T-cell (primary cell): ENCODE measurements around the gene SORBS1. TPM values are rescaled to one million over a fixed set of nuclear protein-coding genes. Genes with fewer than 3 reads are reported as not detected.

Experiments used
- ATAC-seq, 4 experiments: fragments of 200-7000 bp in 3 of 4; fragments of 150-1000 bp in 1 of 4; cut with Tn5 transposase; replicated peaks in 1 of 4; 1 replicate in 3 of 4; 2 replicates in 1 of 4; pipeline ENCODE4 v1.10.0; 2021; ENCODE audit warnings: moderate library complexity in 3 of 4, mild to moderate bottlenecking in 2 of 4, moderate number of reproducible peaks in 1 of 4
- CTCF ChIA-PET, 2 donors: fragments of 300-600 bp; sonication (Branson Sonifier 250); formaldehyde crosslinking; loops; one replicate each; lab custom pipeline; 2022; ENCODE audit warnings: antibody characterized with exemption in 2 of 2; lab: Charles Lee
- POLR2A ChIA-PET, 2 donors: fragments of 300-600 bp; sonication (Branson Sonifier 250); formaldehyde crosslinking; loops; one replicate each; lab custom pipeline; 2022; ENCODE audit warnings: antibody characterized with exemption in 2 of 2; lab: Charles Lee
- DNase-seq, 35 experiments: peaks; one replicate each; pipeline versions ENCODE4 v3.0.0 to v3.0.0-alpha.2; 2013 to 2023
- H3K27ac ChIP-seq: one replicate; pipeline ENCODE4 v1.5.1; 2013; ENCODE audit warnings: low read length
- H3K27me3 ChIP-seq, 2 experiments: replicated peaks in 1 of 2; 1 replicate in 1 of 2; 2 replicates in 1 of 2; pipeline versions ENCODE4 v1.6.1 to v1.7.0; 2013; ENCODE audit warnings: low read length in 1 of 2, mixed read lengths in 1 of 2; ENCODE audit not compliant: control insufficient read depth in 2 of 2, insufficient read depth in 2 of 2; ENCODE audit errors: extremely low read depth in 1 of 2
- H3K36me3 ChIP-seq, 2 donors: 1 replicate in 1 of 2; 2 replicates in 1 of 2; pipeline versions ENCODE4 v1.6.1 to v1.7.0; 2013; ENCODE audit warnings: low read length in 1 of 2; ENCODE audit not compliant: control insufficient read depth in 2 of 2, insufficient read depth in 1 of 2; ENCODE audit errors: extremely low read depth in 1 of 2
- H3K4me1 ChIP-seq, 2 experiments: 1 replicate in 1 of 2; 2 replicates in 1 of 2; pipeline versions ENCODE4 v1.6.1 to v1.7.0; 2013; ENCODE audit warnings: low read length in 2 of 2, mixed read lengths in 1 of 2; ENCODE audit not compliant: insufficient read depth in 2 of 2, control insufficient read depth in 1 of 2; ENCODE audit errors: extremely low read depth in 1 of 2
- H3K4me3 ChIP-seq, 2 donors: 1 replicate in 1 of 2; 2 replicates in 1 of 2; pipeline versions ENCODE4 v1.5.1 to v1.7.0; 2013; ENCODE audit warnings: mild to moderate bottlenecking in 2 of 2, low read length in 1 of 2, moderate library complexity in 1 of 2; ENCODE audit not compliant: control insufficient read depth in 1 of 2; ENCODE audit errors: extremely low read depth in 1 of 2
- H3K9me3 ChIP-seq: 2 replicates; pipeline ENCODE4 v1.7.0; 2013
- H3K27ac Mint-ChIP-seq, 2 donors: one replicate each; pipeline ENCODE4 v1.8.0; 2020 to 2021; ENCODE audit warnings: mild to moderate bottlenecking in 2 of 2, mixed read lengths in 2 of 2
- H3K27me3 Mint-ChIP-seq, 2 donors: one replicate each; pipeline ENCODE4 v1.8.0; 2021 to 2022; ENCODE audit warnings: mixed read lengths in 2 of 2
- H3K36me3 Mint-ChIP-seq: one replicate; pipeline ENCODE4 v1.8.0; 2021; ENCODE audit warnings: mixed read lengths
- H3K4me1 Mint-ChIP-seq, 3 donors: one replicate each; pipeline ENCODE4 v1.8.0; 2020 to 2022; ENCODE audit warnings: mixed read lengths in 3 of 3, mild to moderate bottlenecking in 1 of 3
- H3K4me3 Mint-ChIP-seq, 3 donors: one replicate each; pipeline ENCODE4 v1.8.0; 2020 to 2022; ENCODE audit warnings: mild to moderate bottlenecking in 3 of 3, mixed read lengths in 3 of 3, moderate library complexity in 3 of 3
- H3K9me3 Mint-ChIP-seq, 3 donors: one replicate each; pipeline ENCODE4 v1.8.0; 2020 to 2022; ENCODE audit warnings: mixed read lengths in 3 of 3
- WGBS: methylation state at CpG from one replicate; pipeline ENCODE4 v1.1.5; 2013; ENCODE audit warnings: missing lambda C conversion rate; ENCODE audit not compliant: insufficient coverage; 5-methylcytosine and 5-hydroxymethylcytosine counted together
- total RNA-seq, 35 experiments: library from RNA in 6 of 35; stranded (reverse) in 6 of 35; fragments of 120-200 nt in 1 of 35; gene quantifications; one replicate each; pipeline versions ENCODE4 v1.2.1 to v1.2.4 and lab custom pipeline; 2013 to 2026

SORBS1 gene
- total RNA-seq, 5 donors from 2014 or later (not counting 1 experiment from before 2014, with no cell fraction given) = 0.98 to 2.4 (median 1.8) TPM

DNA sequence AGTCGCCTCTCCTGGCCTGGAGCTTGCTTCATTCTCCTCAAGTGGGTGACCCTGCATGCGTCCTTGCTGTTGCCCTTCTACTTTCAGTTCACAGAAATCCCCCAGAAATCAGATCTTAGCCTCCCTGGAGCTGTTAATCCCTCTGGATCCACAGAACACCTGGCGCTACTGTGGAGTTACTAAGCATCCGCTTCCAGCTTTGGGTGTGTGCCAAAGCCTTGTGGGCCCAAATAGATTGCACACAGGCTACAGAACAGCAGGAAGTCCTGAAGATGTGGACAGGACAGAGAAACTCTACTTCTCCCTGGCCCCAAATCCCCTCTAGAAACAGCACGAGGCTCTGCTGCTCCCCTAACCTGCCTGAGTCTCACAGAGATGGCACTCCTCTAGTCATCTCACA is 233.8 kb downstream of the SORBS1 start:
- no peak overlapping the region for H3K27ac ChIP-seq
- no peaks in the 10 kb centered on the region for H3K27me3 ChIP-seq
- ATAC-seq (no peak), DNase-seq (no peak)
- Mint-ChIP-seq H3K4me3 (no peak overlapping the region), H3K27ac (no peak overlapping the region), H3K27me3 (peaks cover 0 to 4% of the 10 kb centered on the region in 2 donors), H3K9me3 (no peaks in the 10 kb centered on the region), H3K36me3 (no peaks in the 10 kb centered on the region), H3K4me1 (no peaks in the 10 kb centered on the region)
- H3K36me3 ChIP-seq = no peaks in the 10 kb centered on the region
- no peaks in the 10 kb centered on the region for H3K4me1 ChIP-seq
- POLR2A ChIA-PET = no interaction called here
- CTCF ChIA-PET = no interaction called here
- no peaks in the 10 kb centered on the region for H3K9me3 ChIP-seq
- 76% methylated on average over 4 of the region's 5 CpGs for WGBS
- no peak overlapping the region for H3K4me3 ChIP-seq

DNA sequence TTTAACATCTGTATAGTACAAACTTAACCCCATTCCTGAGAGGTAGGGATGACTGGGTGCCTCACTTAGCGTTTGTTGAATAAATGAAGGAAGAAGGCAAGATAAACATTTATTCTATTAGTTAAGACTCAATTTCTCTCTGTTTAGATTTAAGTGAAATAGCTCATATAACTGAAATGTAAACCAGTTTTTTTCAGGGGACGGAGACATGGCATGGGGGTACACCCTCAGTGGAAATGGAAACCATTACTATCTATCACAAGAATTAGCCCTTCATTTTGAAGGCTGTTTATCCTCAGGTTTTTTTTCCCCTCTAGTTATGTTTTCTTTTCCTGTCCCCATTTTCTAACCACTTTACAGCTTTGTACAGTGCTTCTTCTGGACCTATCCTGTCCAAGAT is 234.8 kb downstream of the SORBS1 start:
- no peaks in the 10 kb centered on the region for H3K27me3 ChIP-seq
- DNase-seq (no peak), ATAC-seq (no peak)
- no peak overlapping the region for H3K4me3 ChIP-seq
- no peaks in the 10 kb centered on the region for H3K9me3 Mint-ChIP-seq
- no peaks in the 10 kb centered on the region for H3K36me3 ChIP-seq
- H3K27ac ChIP-seq = no peak overlapping the region
- H3K4me1 ChIP-seq = no peaks in the 10 kb centered on the region
- WGBS = no CpG with 5 or more reads among the region's 2 CpGs
- no peaks in the 10 kb centered on the region for H3K9me3 ChIP-seq
- H3K36me3 Mint-ChIP-seq = no peaks in the 10 kb centered on the region
- H3K4me1 Mint-ChIP-seq = no peaks in the 10 kb centered on the region
- ChIA-PET CTCF (interaction anchor here in 1 of 2 donors (0.6 kb wide), 1 partner anchor 1877 kb away, joined by 3 read pairs; no protein-coding TSS in a partner anchor), POLR2A (no interaction called here)
- H3K27me3 Mint-ChIP-seq = no peaks in the 10 kb centered on the region
- H3K4me3 Mint-ChIP-seq = no peak overlapping the region
- no peak overlapping the region for H3K27ac Mint-ChIP-seq

DNA sequence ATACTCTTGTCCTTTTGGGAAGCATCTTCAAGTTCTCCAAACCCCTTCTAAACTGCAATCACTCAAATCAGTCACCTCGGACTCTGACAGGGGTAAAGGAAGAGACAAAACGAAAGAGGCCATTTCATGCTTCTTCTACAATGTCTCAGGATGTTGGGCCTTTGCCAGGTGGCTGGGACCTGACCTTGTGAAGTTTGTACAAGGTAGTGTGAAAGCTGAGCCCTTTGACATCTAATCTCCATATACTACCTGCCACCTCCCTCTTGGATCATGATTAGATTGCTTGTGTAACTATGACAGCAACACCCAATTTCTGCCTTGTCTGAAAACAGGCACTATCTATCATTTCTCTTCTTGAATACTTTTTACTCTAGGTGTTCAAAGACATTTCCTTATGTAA is 235.3 kb downstream of the SORBS1 start:
- H3K27ac ChIP-seq = no peak overlapping the region
- ATAC-seq (no peak), DNase-seq (no peak)
- POLR2A ChIA-PET = no interaction called here
- Mint-ChIP-seq H3K36me3 (no peaks in the 10 kb centered on the region), H3K9me3 (no peaks in the 10 kb centered on the region), H3K4me3 (no peak overlapping the region), H3K27ac (no peak overlapping the region), H3K4me1 (no peaks in the 10 kb centered on the region), H3K27me3 (peaks cover 0 to 5% of the 10 kb centered on the region in 2 donors)
- no peaks in the 10 kb centered on the region for H3K27me3 ChIP-seq
- no peaks in the 10 kb centered on the region for H3K4me1 ChIP-seq
- CTCF ChIA-PET = no interaction called here
- no peak overlapping the region for H3K4me3 ChIP-seq
- no CpG with 5 or more reads among the region's 2 CpGs for WGBS
- H3K36me3 ChIP-seq = no peaks in the 10 kb centered on the region
- H3K9me3 ChIP-seq = no peaks in the 10 kb centered on the region

DNA sequence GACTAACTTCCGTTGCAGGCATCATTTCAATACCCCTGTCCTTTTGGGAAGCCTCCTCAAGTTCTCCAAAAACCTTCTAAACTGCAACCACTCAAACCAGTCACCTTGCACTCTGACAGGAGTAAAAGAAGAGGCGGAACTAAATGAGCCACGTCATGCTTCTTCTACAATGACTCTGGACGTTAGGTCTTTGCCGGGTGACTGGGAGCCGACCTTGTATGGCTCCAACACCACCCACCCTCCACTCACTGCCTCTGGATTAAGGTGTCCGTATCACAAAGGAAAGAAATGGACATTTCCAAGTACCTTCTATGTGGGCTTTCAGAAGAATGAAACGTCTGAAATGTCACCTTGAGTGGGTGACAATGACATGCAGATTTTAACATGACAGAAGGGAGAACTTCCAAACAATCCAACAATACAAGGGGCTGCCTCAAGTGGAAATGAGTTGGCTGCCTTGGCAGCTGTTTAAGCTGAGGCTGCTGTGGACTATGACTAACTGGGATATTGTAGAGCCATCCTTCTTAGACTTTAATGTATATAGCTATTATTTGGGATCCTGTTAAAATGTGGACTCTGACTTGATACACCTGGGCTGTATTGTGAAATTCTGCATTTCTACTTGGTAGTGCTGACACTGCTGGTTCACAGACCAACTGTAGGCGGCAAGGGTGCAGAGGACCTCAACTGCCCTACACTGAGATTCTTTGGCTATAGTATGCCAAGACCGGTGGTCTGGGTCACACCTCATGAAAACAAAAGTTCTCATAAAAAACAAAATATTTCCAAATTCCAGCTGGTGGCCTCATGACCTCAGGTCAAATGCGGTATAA is 236.5 kb downstream of the SORBS1 start:
- Mint-ChIP-seq H3K9me3 (no peaks in the 10 kb centered on the region), H3K4me3 (no peak overlapping the region), H3K27me3 (peaks cover 2 to 7% of the 10 kb centered on the region in 2 donors), H3K27ac (no peak overlapping the region), H3K4me1 (no peaks in the 10 kb centered on the region), H3K36me3 (no peaks in the 10 kb centered on the region)
- Histone ChIP-seq H3K27me3 (no peaks in the 10 kb centered on the region), H3K9me3 (no peaks in the 10 kb centered on the region), H3K4me3 (no peak overlapping the region), H3K27ac (no peak overlapping the region), H3K36me3 (no peaks in the 10 kb centered on the region), H3K4me1 (no peaks in the 10 kb centered on the region)
- WGBS = 89% methylated on average over 5 of the region's 11 CpGs
- POLR2A ChIA-PET = no interaction called here
- no peak for DNase-seq
- ATAC-seq = no peak
- CTCF ChIA-PET = no interaction called here

DNA sequence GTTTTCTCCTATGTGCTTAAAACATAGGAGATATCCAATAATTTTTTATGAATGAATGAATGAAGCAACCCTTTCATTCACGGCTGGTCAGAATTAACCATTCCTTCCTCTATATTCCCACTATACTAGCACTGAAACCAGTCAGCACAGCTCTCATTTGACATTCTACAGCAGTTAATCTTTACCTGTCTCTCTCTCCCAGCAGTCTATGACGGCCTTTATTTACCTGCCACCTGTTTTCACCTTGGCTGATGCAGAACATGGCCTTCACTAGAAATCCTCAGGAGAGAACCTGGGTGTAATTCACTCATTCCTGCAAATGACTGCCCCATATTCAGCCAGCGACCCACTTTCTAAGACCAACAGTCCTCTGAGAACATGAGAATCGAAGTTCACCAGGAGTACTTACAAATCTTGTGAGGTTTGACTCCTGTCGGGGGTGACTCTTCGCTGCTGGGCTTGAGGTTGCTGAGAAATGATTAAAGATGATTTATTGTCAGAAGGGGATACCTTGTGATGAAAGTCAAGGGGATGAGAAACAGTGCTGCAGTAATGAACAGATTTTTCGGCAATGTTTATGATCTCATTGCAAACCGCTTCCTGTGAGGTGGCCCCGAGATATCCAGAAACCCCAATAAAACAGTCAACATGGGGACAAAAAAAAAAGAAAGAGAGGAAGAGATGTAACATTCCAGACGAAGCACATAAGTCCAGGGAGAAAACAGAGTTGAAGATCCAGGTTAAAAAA is 239.4 kb downstream of the SORBS1 start:
- H3K27me3 ChIP-seq = no peaks in the 10 kb centered on the region
- no peak overlapping the region for H3K4me3 ChIP-seq
- no peaks in the 10 kb centered on the region for H3K4me1 Mint-ChIP-seq
- no peak for ATAC-seq
- H3K4me3 Mint-ChIP-seq = no peak overlapping the region
- H3K9me3 Mint-ChIP-seq = no peaks in the 10 kb centered on the region
- H3K27ac ChIP-seq = no peak overlapping the region
- peaks cover 4 to 7% of the 10 kb centered on the region in 2 donors for H3K27me3 Mint-ChIP-seq
- H3K36me3 ChIP-seq = no peaks in the 10 kb centered on the region
- H3K4me1 ChIP-seq = no peaks in the 10 kb centered on the region
- WGBS = 52% methylated on average over 5 of the region's 10 CpGs
- H3K36me3 Mint-ChIP-seq = no peaks in the 10 kb centered on the region
- H3K9me3 ChIP-seq = no peaks in the 10 kb centered on the region
- DNase-seq = no peak
- ChIA-PET CTCF (no interaction called here), POLR2A (no interaction called here)
- no peak overlapping the region for H3K27ac Mint-ChIP-seq

DNA sequence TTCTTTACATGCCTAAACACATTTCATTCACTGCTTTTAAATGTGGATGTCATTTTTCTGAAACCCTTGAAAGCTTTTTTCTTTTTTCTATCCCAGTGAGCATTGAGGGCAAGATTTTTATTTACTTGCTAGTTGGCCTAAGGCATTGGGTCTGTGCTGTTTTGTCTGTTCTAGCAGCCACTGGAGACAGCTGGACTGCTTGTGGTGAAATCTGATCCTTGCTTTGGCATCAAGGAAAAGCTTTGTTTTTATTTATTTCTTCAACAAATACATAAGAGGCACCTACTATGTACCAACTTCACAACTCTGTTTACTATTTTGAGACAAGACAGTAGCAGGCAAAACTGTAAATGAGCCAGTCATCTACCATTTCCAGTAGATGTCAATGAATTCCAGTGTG is 241.9 kb downstream of the SORBS1 start:
- CTCF ChIA-PET = no interaction called here
- peaks cover 4 to 7% of the 10 kb centered on the region in 2 donors for H3K27me3 Mint-ChIP-seq
- no peak for DNase-seq

More for the DNA sequence above, 241.9 kb downstream of the SORBS1 start:
- Histone ChIP-seq H3K27ac (no peak overlapping the region), H3K4me3 (no peak overlapping the region), H3K27me3 (no peaks in the 10 kb centered on the region), H3K9me3 (no peaks in the 10 kb centered on the region), H3K36me3 (no peaks in the 10 kb centered on the region), H3K4me1 (no peaks in the 10 kb centered on the region)
- Mint-ChIP-seq H3K27ac (no peak overlapping the region), H3K4me1 (no peaks in the 10 kb centered on the region), H3K9me3 (no peaks in the 10 kb centered on the region), H3K36me3 (no peaks in the 10 kb centered on the region), H3K4me3 (no peak overlapping the region)
- POLR2A ChIA-PET = no interaction called here
- no peak for ATAC-seq
